Measurements from ENCODE around the gene LATS1.

Gene LATS1

GRCh38 chr6:149657441-149657840 lies 60.5 kb downstream of the LATS1 start:
- no peak for DNase-seq

GRCh38 chr6:149651056-149651455 lies 66.8 kb downstream of the LATS1 start:
- DNase-seq: no peak

- peak; percentile 87 for DNase-seq
Observed at GRCh38 chr6:149648148-149649145, 69.5 kb downstream of the LATS1 start, which contains the start of gene KATNA1. TSS of gene KATNA1 (minus strand) at chr6:149648714. CDS start at chr6:149638547, 10,167 bp downstream.

- DNase-seq: no peak
Observed at GRCh38 chr6:149646599-149646998, 71.3 kb downstream of the LATS1 start.

- no peak for DNase-seq
Observed at GRCh38 chr6:149642829-149643580, 74.9 kb downstream of the LATS1 start.

GRCh38 chr6:149636124-149636523 lies 81.8 kb downstream of the LATS1 start:
- no peak for DNase-seq

- no peak for DNase-seq
Observed at GRCh38 chr6:149634315-149634714, 83.6 kb downstream of the LATS1 start.

GRCh38 chr6:149628875-149629510 lies 88.9 kb downstream of the LATS1 start:
- DNase-seq: no peak

GRCh38 chr6:149627672-149628071 lies 90.2 kb downstream of the LATS1 start:
- DNase-seq: no peak

- no peak for DNase-seq
Observed at GRCh38 chr6:149615805-149616204, 102.1 kb downstream of the LATS1 start.

GRCh38 chr6:149614337-149614736 lies 103.6 kb downstream of the LATS1 start:
- no peak for DNase-seq

GRCh38 chr6:149608381-149608982 lies 109.4 kb downstream of the LATS1 start:
- no peak for DNase-seq

Data from stimulated activated CD4-positive, alpha-beta T cell treated with anti-CD3 and anti-CD28 coated beads, Interleukin-4, amount 100 ng/mL, for 1 hour (primary cell).